Suprapubic skin (tissue), 3 donors: ENCODE data around the gene CORO1C.

ENCODE experiments used
- CTCF ChIP-seq, 2 donors: fragments of 200-600 bp in 1 of 2; fragments of 450-650 bp in 1 of 2; sonication (generic) in 1 of 2; IDR thresholded peaks; one replicate each; pipeline ENCODE4 v1.5.1; 2016 to 2019; ENCODE audit warnings: antibody characterized with exemption in 2 of 2, mild to moderate bottlenecking in 1 of 2, moderate library complexity in 1 of 2
- POLR2AphosphoS5 ChIP-seq, 3 donors: sonication (generic); formaldehyde crosslinking; IDR thresholded peaks; one replicate each; pipeline ENCODE4 v1.6.1; 2017; ENCODE audit warnings: antibody characterized with exemption in 3 of 3

- TF ChIP-seq CTCF (IDR thresholded peaks at IDR 0.05) (no peak), POLR2AphosphoS5 (IDR thresholded peaks at IDR 0.05) (no peak)
Observed at GRCh38 chr12:108679106-108679681, 52.1 kb downstream of the CORO1C start.
